Neural progenitor cell (in vitro differentiated cells): ENCODE data around the gene FAM8A1. TPM values are rescaled to one million over a fixed set of nuclear protein-coding genes. Genes with fewer than 3 reads are reported as not detected.

Source experiments
- DNase-seq: peaks from one replicate; pipeline ENCODE4 v3.0.0-alpha.2; 2016; ENCODE audit warnings: low spot score
- H2AFZ ChIP-seq: fragments of 200-600 bp; sonication (generic); replicated peaks from 2 replicates; pipeline ENCODE4 v1.6.1; 2016; ENCODE audit warnings: antibody characterized with exemption
- H3F3A ChIP-seq: fragments of 200-600 bp; sonication (generic); 2 replicates; pipeline ENCODE4 v1.6.1; 2016; ENCODE audit warnings: antibody characterized with exemption, low read depth
- H3K27ac ChIP-seq: fragments of 200-600 bp; sonication (generic); 2 replicates; pipeline ENCODE4 v1.5.1; 2016; ENCODE audit warnings: mild to moderate bottlenecking
- H3K27me3 ChIP-seq: fragments of 200-600 bp; sonication (generic); 2 replicates; pipeline ENCODE4 v1.6.1; 2016; ENCODE audit warnings: mild to moderate bottlenecking, moderate library complexity
- H3K36me3 ChIP-seq: fragments of 200-600 bp; sonication (generic); 2 replicates; pipeline ENCODE4 v1.5.1; 2016
- H3K4me1 ChIP-seq: fragments of 200-600 bp; sonication (generic); 2 replicates; pipeline ENCODE4 v1.6.1; 2016; ENCODE audit warnings: mixed run types
- H3K4me2 ChIP-seq: fragments of 200-600 bp; sonication (generic); 2 replicates; pipeline ENCODE4 v1.6.1; 2016
- H3K4me3 ChIP-seq: fragments of 200-600 bp; sonication (generic); 2 replicates; pipeline ENCODE4 v1.5.1; 2016
- H3K79me2 ChIP-seq: fragments of 200-600 bp; sonication (generic); 2 replicates; pipeline ENCODE4 v1.6.1; 2016; ENCODE audit warnings: low read depth
- H3K9ac ChIP-seq: fragments of 200-600 bp; sonication (generic); 2 replicates; pipeline ENCODE4 v1.6.1; 2016
- H3K9me3 ChIP-seq: fragments of 200-600 bp; sonication (generic); 2 replicates; pipeline ENCODE4 v1.5.1; 2016; ENCODE audit warnings: low read depth
- H4K20me1 ChIP-seq: fragments of 200-600 bp; sonication (generic); 2 replicates; pipeline ENCODE4 v1.6.1; 2016; ENCODE audit warnings: low read depth
- H3K27ac Mint-ChIP-seq: 3 replicates; pipeline ENCODE4 v1.8.0; 2021; ENCODE audit warnings: mixed read lengths
- H3K27me3 Mint-ChIP-seq: 2 replicates; pipeline ENCODE4 v1.8.0; 2022; ENCODE audit warnings: low read depth, mild to moderate bottlenecking, inconsistent platforms, moderate library complexity, mixed read lengths; ENCODE audit not compliant: insufficient read depth
- H3K36me3 Mint-ChIP-seq: 3 replicates; pipeline ENCODE4 v1.8.0; 2021; ENCODE audit warnings: mixed read lengths
- H3K4me1 Mint-ChIP-seq: 3 replicates; pipeline ENCODE4 v1.8.0; 2021; ENCODE audit warnings: mixed read lengths
- H3K4me3 Mint-ChIP-seq: 3 replicates; pipeline ENCODE4 v1.8.0; 2021; ENCODE audit warnings: mild to moderate bottlenecking, moderate library complexity, mixed read lengths
- H3K9me3 Mint-ChIP-seq: 3 replicates; pipeline ENCODE4 v1.8.0; 2020; ENCODE audit warnings: mixed read lengths
- EZH2 ChIP-seq: fragments of 200-600 bp; sonication (generic); IDR thresholded peaks from 2 replicates; pipeline ENCODE4 v1.6.1; 2017; ENCODE audit warnings: antibody characterized with exemption, mild to moderate bottlenecking, moderate library complexity
- EZH2phosphoT487 ChIP-seq: fragments of 200-600 bp; sonication (generic); IDR thresholded peaks from 2 replicates; pipeline ENCODE4 v1.6.1; 2017; ENCODE audit warnings: antibody characterized with exemption
- total RNA-seq: library from RNA; depleted of rRNA; stranded (reverse); fragments of >200 nt; gene quantifications from 2 replicates; pipeline ENCODE4 v1.2.3, GENCODE V29; 2015; ENCODE audit warnings: low replicate concordance
- TF ChIP-seq, protein P1 (sequence below): fragments of 200-600 bp; sonication (generic); IDR thresholded peaks from 2 replicates; pipeline ENCODE4 v1.5.1; 2017; ENCODE audit warnings: antibody characterized with exemption, mild to moderate bottlenecking

Gene FAM8A1
- total RNA-seq, 1 donor from 2014 or later: 22.9 TPM

DNA sequence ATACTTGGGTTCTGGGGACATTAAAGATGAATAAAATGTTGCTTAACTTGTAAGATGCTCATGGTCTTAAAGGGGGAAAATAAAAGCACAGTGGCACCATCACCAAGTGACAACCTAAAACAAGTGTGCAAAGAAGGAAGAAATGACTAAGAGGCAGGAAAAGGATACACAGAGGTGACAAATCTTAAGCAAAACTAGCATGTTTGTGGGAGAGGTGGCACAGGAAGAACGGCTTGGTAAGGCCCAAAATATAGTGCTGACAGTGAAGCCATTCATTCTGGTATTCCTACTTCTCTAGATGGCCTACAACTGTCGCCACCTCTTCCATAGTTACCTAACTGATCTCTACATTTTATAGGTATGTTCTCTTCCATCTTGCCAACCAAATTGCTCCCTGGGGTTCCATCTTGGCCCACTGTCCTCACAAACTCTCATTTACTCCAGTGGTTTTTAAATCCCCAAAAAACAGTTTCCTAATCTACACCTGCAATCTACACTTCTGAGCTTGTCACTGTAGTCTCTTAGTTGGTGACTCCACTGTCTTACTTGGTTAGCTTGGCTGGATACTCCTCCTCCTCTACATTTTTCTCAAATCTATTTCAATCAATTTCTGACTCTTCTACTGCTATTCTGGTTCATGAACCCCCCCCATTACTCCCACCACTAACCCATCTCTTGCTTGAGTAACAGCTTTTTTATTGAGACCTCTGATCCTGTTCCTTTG lies 33.5 kb downstream of the FAM8A1 start:
- no peak overlapping the region for H3K9ac ChIP-seq
- no peak overlapping the region for H3K27ac ChIP-seq
- TF ChIP-seq, protein P1, sequence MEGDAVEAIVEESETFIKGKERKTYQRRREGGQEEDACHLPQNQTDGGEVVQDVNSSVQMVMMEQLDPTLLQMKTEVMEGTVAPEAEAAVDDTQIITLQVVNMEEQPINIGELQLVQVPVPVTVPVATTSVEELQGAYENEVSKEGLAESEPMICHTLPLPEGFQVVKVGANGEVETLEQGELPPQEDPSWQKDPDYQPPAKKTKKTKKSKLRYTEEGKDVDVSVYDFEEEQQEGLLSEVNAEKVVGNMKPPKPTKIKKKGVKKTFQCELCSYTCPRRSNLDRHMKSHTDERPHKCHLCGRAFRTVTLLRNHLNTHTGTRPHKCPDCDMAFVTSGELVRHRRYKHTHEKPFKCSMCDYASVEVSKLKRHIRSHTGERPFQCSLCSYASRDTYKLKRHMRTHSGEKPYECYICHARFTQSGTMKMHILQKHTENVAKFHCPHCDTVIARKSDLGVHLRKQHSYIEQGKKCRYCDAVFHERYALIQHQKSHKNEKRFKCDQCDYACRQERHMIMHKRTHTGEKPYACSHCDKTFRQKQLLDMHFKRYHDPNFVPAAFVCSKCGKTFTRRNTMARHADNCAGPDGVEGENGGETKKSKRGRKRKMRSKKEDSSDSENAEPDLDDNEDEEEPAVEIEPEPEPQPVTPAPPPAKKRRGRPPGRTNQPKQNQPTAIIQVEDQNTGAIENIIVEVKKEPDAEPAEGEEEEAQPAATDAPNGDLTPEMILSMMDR: no peak
- no peak for TF ChIP-seq EZH2
- TF ChIP-seq EZH2phosphoT487: no peak
- peaks cover 12% of the 10 kb centered on the region for H4K20me1 ChIP-seq
- no peaks in the 10 kb centered on the region for H3K4me1 Mint-ChIP-seq
- no peak for DNase-seq
- H3K4me3 Mint-ChIP-seq: no peak overlapping the region
- H3K9me3 ChIP-seq: no peaks in the 10 kb centered on the region
- no peak overlapping the region for H3K4me2 ChIP-seq
- no peaks in the 10 kb centered on the region for H3K9me3 Mint-ChIP-seq
- no peak overlapping the region for H2AFZ ChIP-seq
- peaks cover 3% of the 10 kb centered on the region for H3K27me3 Mint-ChIP-seq
- peaks cover 50% of the 10 kb centered on the region for H3K36me3 Mint-ChIP-seq
- no peaks in the 10 kb centered on the region for H3K27me3 ChIP-seq
- no peaks in the 10 kb centered on the region for H3K4me1 ChIP-seq
- peaks cover 23% of the 10 kb centered on the region for H3K36me3 ChIP-seq
- no peaks in the 10 kb centered on the region for H3F3A ChIP-seq
- peaks cover 47% of the 10 kb centered on the region for H3K79me2 ChIP-seq
- H3K27ac Mint-ChIP-seq: no peak overlapping the region
- H3K4me3 ChIP-seq: no peak overlapping the region

DNA sequence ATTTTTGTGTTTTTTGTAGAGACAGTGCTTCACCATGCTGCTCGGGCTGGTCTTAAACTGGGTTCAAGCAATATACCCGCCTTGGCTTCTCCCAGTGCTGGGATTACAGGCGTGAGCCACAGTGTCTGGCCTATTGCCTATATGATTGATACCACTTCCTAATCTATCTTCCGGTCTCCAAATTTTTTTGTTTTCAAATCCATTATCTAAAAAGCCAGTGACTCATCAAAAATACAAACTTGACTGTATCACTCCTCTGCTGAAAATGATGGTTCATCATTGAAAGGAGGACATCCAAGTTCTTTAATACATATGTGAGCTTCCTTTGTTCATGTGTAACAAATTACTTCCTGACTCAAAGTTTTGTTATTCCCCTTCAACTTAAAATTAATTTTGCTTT lies 35.5 kb downstream of the FAM8A1 start:
- Histone ChIP-seq H3K9ac (no peak overlapping the region), H2AFZ (no peak overlapping the region), H3K4me1 (no peaks in the 10 kb centered on the region), H3K27me3 (no peaks in the 10 kb centered on the region), H3K79me2 (peaks cover 56% of the 10 kb centered on the region), H3K9me3 (no peaks in the 10 kb centered on the region), H3K4me3 (no peak overlapping the region), H3K4me2 (no peak overlapping the region), H4K20me1 (peaks cover 12% of the 10 kb centered on the region), H3F3A (no peaks in the 10 kb centered on the region), H3K36me3 (peaks cover 27% of the 10 kb centered on the region), H3K27ac (no peak overlapping the region)
- no peaks in the 10 kb centered on the region for H3K4me1 Mint-ChIP-seq
- no peak overlapping the region for H3K4me3 Mint-ChIP-seq
- H3K27ac Mint-ChIP-seq: no peak overlapping the region
- TF ChIP-seq EZH2phosphoT487 (no peak), EZH2 (no peak)
- no peak for DNase-seq
- H3K27me3 Mint-ChIP-seq: peaks cover 3% of the 10 kb centered on the region
- peaks cover 50% of the 10 kb centered on the region for H3K36me3 Mint-ChIP-seq
- no peaks in the 10 kb centered on the region for H3K9me3 Mint-ChIP-seq

DNA sequence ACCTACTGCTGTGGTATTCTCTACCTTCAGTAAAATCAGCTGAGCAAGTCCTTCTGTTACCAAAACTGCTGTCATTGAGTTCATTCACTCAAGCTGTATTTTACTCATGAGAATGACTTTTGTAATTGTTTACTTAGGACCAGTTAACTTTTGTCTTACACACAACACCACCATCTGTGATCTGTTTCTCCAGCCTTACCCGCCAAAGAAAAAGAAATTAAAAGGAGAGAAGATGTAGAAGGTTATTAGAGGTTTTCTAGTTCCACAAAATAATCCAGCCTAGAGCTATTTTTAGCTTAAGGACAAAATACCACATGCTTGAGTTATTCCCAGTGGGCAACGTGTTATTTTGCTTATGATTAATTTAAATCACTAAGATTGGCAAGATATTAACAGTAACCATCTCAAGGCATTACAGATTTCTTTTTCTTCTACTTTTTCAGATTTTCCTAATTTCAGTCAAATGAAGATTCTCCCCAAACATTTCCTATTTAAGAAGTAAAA lies 38.2 kb downstream of the FAM8A1 start:
- no peak overlapping the region for H3K27ac ChIP-seq
- H3K4me2 ChIP-seq: no peak overlapping the region
- H3K27ac Mint-ChIP-seq: no peak overlapping the region
- no peaks in the 10 kb centered on the region for H3K9me3 Mint-ChIP-seq
- no peaks in the 10 kb centered on the region for H3F3A ChIP-seq
- H3K4me1 ChIP-seq: no peaks in the 10 kb centered on the region
- H3K9me3 ChIP-seq: no peaks in the 10 kb centered on the region
- H3K9ac ChIP-seq: no peak overlapping the region
- H3K27me3 ChIP-seq: no peaks in the 10 kb centered on the region
- peaks cover 3% of the 10 kb centered on the region for H4K20me1 ChIP-seq
- TF ChIP-seq EZH2: no peak
- no peak for DNase-seq
- H3K36me3 Mint-ChIP-seq: peaks cover 56% of the 10 kb centered on the region
- H3K4me3 Mint-ChIP-seq: no peak overlapping the region
- H3K79me2 ChIP-seq: peaks cover 47% of the 10 kb centered on the region
- peaks cover 26% of the 10 kb centered on the region for H3K36me3 ChIP-seq
- no peak overlapping the region for H2AFZ ChIP-seq
- no peaks in the 10 kb centered on the region for H3K27me3 Mint-ChIP-seq
- no peak overlapping the region for H3K4me3 ChIP-seq
- H3K4me1 Mint-ChIP-seq: no peaks in the 10 kb centered on the region

DNA sequence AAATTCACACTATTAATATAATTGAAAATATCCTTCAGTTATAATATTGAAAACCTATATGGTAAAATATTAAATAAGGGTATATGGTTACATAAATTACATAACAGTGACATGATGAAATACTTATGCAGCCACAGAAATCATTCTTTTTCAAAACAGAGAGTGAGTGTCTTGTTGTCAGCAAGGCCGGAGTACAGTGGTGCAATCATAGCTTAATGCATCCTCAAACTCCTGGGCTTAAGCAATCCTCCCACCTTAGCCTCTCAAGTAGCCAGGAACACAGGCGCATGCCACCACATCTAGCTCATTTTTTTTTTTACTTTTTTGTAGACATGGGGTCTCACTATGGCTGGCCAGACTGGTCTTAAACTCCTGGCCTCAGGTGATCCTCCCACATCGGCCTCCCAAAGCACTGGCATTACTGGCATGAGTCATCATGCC lies 40.4 kb downstream of the FAM8A1 start:
- H2AFZ ChIP-seq: no peak overlapping the region
- no peak overlapping the region for H3K4me3 ChIP-seq
- no peaks in the 10 kb centered on the region for H3K4me1 ChIP-seq
- Mint-ChIP-seq H3K4me1 (no peaks in the 10 kb centered on the region), H3K27me3 (no peaks in the 10 kb centered on the region), H3K4me3 (no peak overlapping the region), H3K27ac (no peak overlapping the region), H3K9me3 (no peaks in the 10 kb centered on the region), H3K36me3 (peaks cover 64% of the 10 kb centered on the region)
- no peaks in the 10 kb centered on the region for H3K9me3 ChIP-seq
- DNase-seq: no peak
- no peak overlapping the region for H3K27ac ChIP-seq
- H3K4me2 ChIP-seq: no peak overlapping the region
- H4K20me1 ChIP-seq: no peaks in the 10 kb centered on the region
- H3F3A ChIP-seq: no peaks in the 10 kb centered on the region
- H3K27me3 ChIP-seq: no peaks in the 10 kb centered on the region
- TF ChIP-seq EZH2 (no peak), EZH2phosphoT487 (no peak)
- TF ChIP-seq, protein P1: no peak
- H3K79me2 ChIP-seq: peaks cover 28% of the 10 kb centered on the region
- H3K36me3 ChIP-seq: peaks cover 38% of the 10 kb centered on the region
- no peak overlapping the region for H3K9ac ChIP-seq
